HCT116 (cell line): Measurements from ENCODE around the gene SPPL2C. TPM values are rescaled to one million over a fixed set of nuclear protein-coding genes. Genes with fewer than 3 reads are reported as not detected.

Source experiments
- ATAC-seq: fragments of 200-7000 bp; cut with Tn5 transposase; 2 replicates; pipeline ENCODE4 v1.9.1; 2020; ENCODE audit warnings: mild to moderate bottlenecking, moderate library complexity
- BruUV-seq: library from RNA; stranded (reverse); fragments of 400-500 nt; replicated peaks from 2 replicates; lab custom pipeline; 2021; lab: Mats Ljungman, UMichigan
- CTCF ChIA-PET: fragments of 300-600 bp; sonication (Branson Sonifier 250); formaldehyde crosslinking; loops from one replicate; lab custom pipeline; 2021; ENCODE audit warnings: antibody characterized with exemption; lab: Charles Lee
- POLR2A ChIA-PET: fragments of 300-600, 350-600 bp; sonication (Branson Sonifier 250); formaldehyde crosslinking; loops from one replicate; lab custom pipeline; 2021; ENCODE audit warnings: antibody characterized with exemption; lab: Charles Lee
- RAD21 ChIA-PET, 2 experiments: fragments of 300-600 bp; sonication (Branson Sonifier 250); formaldehyde crosslinking; loops; one replicate each; lab custom pipeline; 2023; ENCODE audit warnings: low total read pairs in 2 of 2; ENCODE audit not compliant: uncharacterized antibody in 2 of 2, unreplicated experiment in 2 of 2, low non-redundant PET in 1 of 2; lab: Charles Lee
- DNase-seq: peaks from one replicate; pipeline ENCODE4 v3.0.0-alpha.2; 2010; ENCODE audit warnings: low read depth, low spot score
- H2AFZ ChIP-seq: fragments of 200-600 bp; shearing (Covaris generic), sonication (generic); 2 replicates; pipeline ENCODE4 v1.6.1; 2017; ENCODE audit warnings: low read depth, mixed run types, mixed read lengths, antibody characterized with exemption, low read length; ENCODE audit not compliant: poor library complexity, severe bottlenecking
- H3K27ac ChIP-seq: 2 replicates; pipeline ENCODE4 v1.5.1; 2012; ENCODE audit warnings: low read depth, low read length
- H3K27me3 ChIP-seq: fragments of 200-600 bp; sonication (generic); 2 replicates; pipeline ENCODE4 v1.6.1; 2016; ENCODE audit warnings: mixed run types, low read length, mixed read lengths; ENCODE audit not compliant: insufficient read depth
- H3K36me3 ChIP-seq, 2 experiments: fragments of 200-500 bp in 1 of 2; fragments of 200-600 bp in 1 of 2; sonication (Bioruptor generic) in 1 of 2; sonication (generic) in 1 of 2; 2 replicates each; pipeline versions ENCODE4 v1.5.1 to v1.6.1; 2014 to 2016; ENCODE audit warnings: low read length in 2 of 2, inconsistent platforms in 1 of 2, mixed read lengths in 1 of 2, mixed run types in 1 of 2; ENCODE audit not compliant: insufficient read depth in 2 of 2, control insufficient read depth in 1 of 2
- H3K4me1 ChIP-seq, 2 experiments: fragments of 200-600 bp in 1 of 2; sonication (generic) in 1 of 2; 2 replicates each; pipeline versions ENCODE4 v1.5.1 to v1.6.1; 2012 to 2017; ENCODE audit warnings: low read length in 2 of 2, inconsistent platforms in 1 of 2, mild to moderate bottlenecking in 1 of 2, mixed read lengths in 1 of 2, mixed run types in 1 of 2, moderate library complexity in 1 of 2; ENCODE audit not compliant: insufficient read depth in 2 of 2, control insufficient read depth in 1 of 2
- H3K4me2 ChIP-seq: fragments of 200-600 bp; sonication (generic); 2 replicates; pipeline ENCODE4 v1.6.1; 2017; ENCODE audit warnings: mixed run types, low read length, mixed read lengths
- H3K4me3 ChIP-seq, 2 experiments: fragments of 200-600 bp in 1 of 2; sonication (generic) in 1 of 2; replicated peaks in 1 of 2; 2 replicates each; pipeline ENCODE4 v1.5.1; 2011 to 2016; ENCODE audit warnings: low read length in 2 of 2, control low read depth in 1 of 2, low read depth in 1 of 2, mild to moderate bottlenecking in 1 of 2, mixed read lengths in 1 of 2, mixed run types in 1 of 2
- H3K79me2 ChIP-seq: fragments of 200-600 bp; sonication (generic); 2 replicates; pipeline ENCODE4 v1.6.1; 2017; ENCODE audit warnings: mild to moderate bottlenecking, mixed run types, low read length, moderate library complexity, mixed read lengths; ENCODE audit not compliant: insufficient read depth
- H3K9ac ChIP-seq: fragments of 200-600 bp; sonication (generic); 2 replicates; pipeline ENCODE4 v1.6.1; 2016; ENCODE audit warnings: low read length, mixed read lengths
- H3K9me2 ChIP-seq: fragments of 200-600 bp; sonication (generic), shearing (Covaris generic); 2 replicates; pipeline ENCODE4 v1.6.1; 2017; ENCODE audit warnings: mixed run types, mild to moderate bottlenecking, moderate library complexity; ENCODE audit not compliant: insufficient read depth
- H3K9me3 ChIP-seq, 2 experiments: fragments of 200-500 bp in 1 of 2; fragments of 200-600 bp in 1 of 2; sonication (Bioruptor generic) in 1 of 2; sonication (generic) in 1 of 2; 2 replicates each; pipeline ENCODE4 v1.6.1; 2014 to 2017; ENCODE audit warnings: low read length in 2 of 2, mixed read lengths in 2 of 2, inconsistent platforms in 1 of 2, low read depth in 1 of 2, mild to moderate bottlenecking in 1 of 2, mixed run types in 1 of 2, moderate library complexity in 1 of 2; ENCODE audit not compliant: control insufficient read depth in 1 of 2, insufficient read depth in 1 of 2
- H4K20me1 ChIP-seq: fragments of 200-600 bp; sonication (generic), shearing (Covaris generic); 2 replicates; pipeline ENCODE4 v1.6.1; 2017; ENCODE audit warnings: mixed run types, mild to moderate bottlenecking, moderate library complexity; ENCODE audit not compliant: insufficient read depth
- ATF3 ChIP-seq: IDR thresholded peaks from 2 replicates; pipeline ENCODE4 v1.6.1; 2012
- CTCF ChIP-seq, 3 experiments: fragments of 200-600 bp in 1 of 3; sonication (generic) in 1 of 3; IDR thresholded peaks in 2 of 3; conservative IDR thresholded peaks in 1 of 3; 2 replicates each; pipeline ENCODE4 v1.5.1; 2012 to 2017; ENCODE audit warnings: low read depth in 2 of 3, low read length in 2 of 3, antibody characterized with exemption in 1 of 3, borderline replicate concordance in 1 of 3, control low read depth in 1 of 3, mild to moderate bottlenecking in 1 of 3, mixed read lengths in 1 of 3, mixed run types in 1 of 3, moderate library complexity in 1 of 3; ENCODE audit not compliant: insufficient read depth in 1 of 3
- REST ChIP-seq: IDR thresholded peaks from 2 replicates; pipeline ENCODE4 v1.6.1; 2012; ENCODE audit warnings: low read depth
- SP1 ChIP-seq: IDR thresholded peaks from 2 replicates; pipeline ENCODE4 v1.6.1; 2012; ENCODE audit warnings: low read depth
- YY1 ChIP-seq: IDR thresholded peaks from 2 replicates; pipeline ENCODE4 v1.6.1; 2011; ENCODE audit warnings: low read length, low read depth, moderate library complexity, mild to moderate bottlenecking; ENCODE audit not compliant: insufficient replicate concordance; ENCODE audit errors: extremely low read depth
- intact Hi-C: fragments of 100-400 bp; cut with micrococcal nuclease; formaldehyde crosslinking; loops from 2 replicates; pipeline ENCODE4 v1.10.0; 2022
- total RNA-seq: library from RNA; stranded (reverse); gene quantifications from one replicate; pipeline ENCODE4 v1.2.1, GENCODE V29; 2021; ENCODE audit not compliant: unreplicated experiment

Gene SPPL2C
- total RNA-seq, 1 experiment from 2014 or later: not detected

GRCh38 chr17:45839442-45839841 is 5.2 kb upstream of the SPPL2C start (continued):
- TF ChIP-seq REST: no peak
- TF ChIP-seq YY1: no peak
- TF ChIP-seq ATF3: no peak
- TF ChIP-seq SP1: no peak

- DNase-seq (no peak), ATAC-seq (no peak)
- ChIA-PET CTCF (interaction anchor here (2.1 kb wide), 1 partner anchor 11 kb away, joined by 5 read pairs; no protein-coding TSS in a partner anchor), POLR2A (no interaction called here), RAD21 (no interaction called here)
- H3K9me3 ChIP-seq: no peaks in the 10 kb centered on the region
- no peak overlapping the region for H3K4me2 ChIP-seq
- H3K9me2 ChIP-seq: no peaks in the 10 kb centered on the region
- no peaks in the 10 kb centered on the region for H4K20me1 ChIP-seq
- H3K4me3 ChIP-seq: no peak overlapping the region
- H2AFZ ChIP-seq: no peak overlapping the region
- no peaks in the 10 kb centered on the region for H3K79me2 ChIP-seq
- H3K27ac ChIP-seq: no peak overlapping the region
- peaks cover 0 to 8% of the 10 kb centered on the region in 2 experiments; a peak in 2 of 4 replicates for H3K4me1 ChIP-seq
- no peaks in the 10 kb centered on the region for H3K36me3 ChIP-seq
- TF ChIP-seq CTCF (IDR thresholded peaks at IDR 0.05 in 2 of 3, conservative IDR thresholded peaks at IDR 0.05 in 1 of 3; ENCODE audit: borderline replicate concordance in 1 of 3, insufficient read depth in 1 of 3, low read depth in 2 of 3, low read length in 2 of 3): no peak
- TF ChIP-seq, all 23 proteins: peak for 0
- intact Hi-C loops: no loop called here
- BruUV-seq: no TSS peak
- H3K9ac ChIP-seq: no peak overlapping the region
- no peaks in the 10 kb centered on the region; the same call in 1 of the 2 replicates for H3K27me3 ChIP-seq
Observed at GRCh38 chr17:45841186-45841585, 3.5 kb upstream of the SPPL2C start.
